ENCODE measurements around the gene PCDHGA9. TPM values are rescaled to one million over a fixed set of nuclear protein-coding genes. Genes with fewer than 3 reads are reported as not detected.

The PCDHGA9 gene
- total RNA-seq, 1 experiment from 2014 or later, result 0.89 TPM

GRCh38 chr5:141439411-141440141 is 37.0 kb downstream of the PCDHGA9 start:
- CTCF ChIA-PET, result interaction anchor here (0.6 to 1.5 kb wide), 7 partner anchors 9 to 520 kb away, joined by 3 to 5 read pairs (median 3); partner anchors contain the start of genes PCDHGA12 and PCDHGB7
- Mint-ChIP-seq H3K36me3 (ENCODE audit: insufficient read depth, unreplicated experiment) (peaks cover 4% of the 10 kb centered on the region), H3K4me1 (ENCODE audit: insufficient read depth, unreplicated experiment) (no peaks in the 10 kb centered on the region), H3K4me3 (ENCODE audit: unreplicated experiment) (no peak overlapping the region), H3K27ac (ENCODE audit: low read depth, unreplicated experiment) (no peak overlapping the region), H3K27me3 (ENCODE audit: insufficient read depth, unreplicated experiment) (no peaks in the 10 kb centered on the region), H3K9me3 (ENCODE audit: unreplicated experiment) (peaks cover 20% of the 10 kb centered on the region)
- DNase-seq (ENCODE audit: unreplicated experiment), result no peak
- POLR2A ChIA-PET, result interaction anchor here (0.7 kb wide), 1 partner anchor 9 kb away, joined by 3 read pairs; the partner anchor contains the start of gene PCDHGA12
- intact Hi-C loops (cut with micrococcal nuclease), result no loop called here
- TF ChIP-seq, protein P1, sequence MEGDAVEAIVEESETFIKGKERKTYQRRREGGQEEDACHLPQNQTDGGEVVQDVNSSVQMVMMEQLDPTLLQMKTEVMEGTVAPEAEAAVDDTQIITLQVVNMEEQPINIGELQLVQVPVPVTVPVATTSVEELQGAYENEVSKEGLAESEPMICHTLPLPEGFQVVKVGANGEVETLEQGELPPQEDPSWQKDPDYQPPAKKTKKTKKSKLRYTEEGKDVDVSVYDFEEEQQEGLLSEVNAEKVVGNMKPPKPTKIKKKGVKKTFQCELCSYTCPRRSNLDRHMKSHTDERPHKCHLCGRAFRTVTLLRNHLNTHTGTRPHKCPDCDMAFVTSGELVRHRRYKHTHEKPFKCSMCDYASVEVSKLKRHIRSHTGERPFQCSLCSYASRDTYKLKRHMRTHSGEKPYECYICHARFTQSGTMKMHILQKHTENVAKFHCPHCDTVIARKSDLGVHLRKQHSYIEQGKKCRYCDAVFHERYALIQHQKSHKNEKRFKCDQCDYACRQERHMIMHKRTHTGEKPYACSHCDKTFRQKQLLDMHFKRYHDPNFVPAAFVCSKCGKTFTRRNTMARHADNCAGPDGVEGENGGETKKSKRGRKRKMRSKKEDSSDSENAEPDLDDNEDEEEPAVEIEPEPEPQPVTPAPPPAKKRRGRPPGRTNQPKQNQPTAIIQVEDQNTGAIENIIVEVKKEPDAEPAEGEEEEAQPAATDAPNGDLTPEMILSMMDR (IDR thresholded peaks at IDR 0.05; ENCODE audit: unreplicated experiment), result no peak
- no TSS peak for BruUV-seq (replicated peaks)

- H3K9me3 Mint-ChIP-seq (ENCODE audit: unreplicated experiment), result peaks cover 14% of the 10 kb centered on the region
- TF ChIP-seq, protein P1 (IDR thresholded peaks at IDR 0.05; ENCODE audit: unreplicated experiment), result no peak
- no TSS peak for BruUV-seq (replicated peaks)
- POLR2A ChIA-PET, result interaction anchor here (0.7 kb wide), 1 partner anchor 10 kb away, joined by 3 read pairs; the partner anchor contains the start of gene PCDHGA12
- CTCF ChIA-PET, result interaction anchor here (0.5 to 0.8 kb wide), 5 partner anchors 23 to 161 kb away, joined by 3 to 4 read pairs (median 3); partner anchors contain the start of gene PCDHGB7
- no peak overlapping the region for H3K27ac Mint-ChIP-seq (ENCODE audit: low read depth, unreplicated experiment)
- peaks cover 4% of the 10 kb centered on the region for H3K36me3 Mint-ChIP-seq (ENCODE audit: insufficient read depth, unreplicated experiment)
- no peak overlapping the region for H3K4me3 Mint-ChIP-seq (ENCODE audit: unreplicated experiment)
- DNase-seq (ENCODE audit: unreplicated experiment), result no peak
- intact Hi-C loops (cut with micrococcal nuclease), result no loop called here
- no peaks in the 10 kb centered on the region for H3K4me1 Mint-ChIP-seq (ENCODE audit: insufficient read depth, unreplicated experiment)
- H3K27me3 Mint-ChIP-seq (ENCODE audit: insufficient read depth, unreplicated experiment), result no peaks in the 10 kb centered on the region
Measured at GRCh38 chr5:141440341-141440740, 37.8 kb downstream of the PCDHGA9 start.

DNA sequence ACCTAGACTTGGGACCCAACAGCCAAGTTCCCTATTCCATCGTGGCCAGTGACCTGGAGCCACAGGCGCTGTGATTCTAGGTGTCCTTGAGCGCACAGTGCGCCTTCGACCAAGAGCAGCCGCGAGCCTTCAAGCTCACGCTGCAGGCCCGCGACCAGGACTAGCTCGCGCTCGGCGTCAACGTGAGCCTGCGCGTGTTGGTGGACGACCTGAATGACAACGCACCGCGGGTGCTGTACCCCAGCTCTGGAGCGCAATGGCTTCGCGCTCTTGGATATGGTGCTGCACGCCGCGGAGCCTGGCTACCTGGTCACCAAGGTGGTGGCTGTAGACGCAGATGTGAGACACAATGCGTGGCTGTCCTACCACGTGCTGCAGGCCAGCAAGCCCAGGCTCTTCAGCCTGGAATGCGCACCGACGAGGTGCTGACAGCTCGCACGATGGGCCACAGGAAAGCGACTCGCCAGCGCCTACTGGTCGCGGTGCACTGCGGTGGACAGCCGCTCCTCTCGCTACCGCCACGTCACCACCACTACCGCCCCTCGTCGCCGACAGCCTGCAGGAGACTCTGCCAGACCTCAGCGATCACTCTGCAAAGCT is 39.1 kb downstream of the PCDHGA9 start:
- H3K9me3 Mint-ChIP-seq (ENCODE audit: unreplicated experiment), result peaks cover 23% of the 10 kb centered on the region
- H3K27ac Mint-ChIP-seq (ENCODE audit: low read depth, unreplicated experiment), result no peak overlapping the region
- no peaks in the 10 kb centered on the region for H3K4me1 Mint-ChIP-seq (ENCODE audit: insufficient read depth, unreplicated experiment)
- intact Hi-C loops (cut with micrococcal nuclease), result no loop called here
- no TSS peak for BruUV-seq (replicated peaks)
- ChIA-PET POLR2A (interaction anchor here (0.7 kb wide), 1 partner anchor 17 kb away, joined by 3 read pairs; no protein-coding TSS in a partner anchor), CTCF (interaction anchor here (1.2 kb wide), 1 partner anchor 16 kb away, joined by 3 read pairs; no protein-coding TSS in a partner anchor)
- TF ChIP-seq, protein P1 (IDR thresholded peaks at IDR 0.05; ENCODE audit: unreplicated experiment), result no peak
- H3K36me3 Mint-ChIP-seq (ENCODE audit: insufficient read depth, unreplicated experiment), result peaks cover 4% of the 10 kb centered on the region
- no peak for DNase-seq (ENCODE audit: unreplicated experiment)
- no peak overlapping the region for H3K4me3 Mint-ChIP-seq (ENCODE audit: unreplicated experiment)
- H3K27me3 Mint-ChIP-seq (ENCODE audit: insufficient read depth, unreplicated experiment), result no peaks in the 10 kb centered on the region

Other genes starting within 250 kb of the PCDHGA9 start
- gene PCDHB7, start 230.1 kb upstream of the PCDHGA9 start, total RNA-seq (2022), result 0.28 and 0.29 TPM in 2 replicates
- gene PCDHB8, start 225.0 kb upstream of the PCDHGA9 start, total RNA-seq (2022), result 0.34 TPM in 1 of 2 replicates, not detected in the other
- gene PCDHB16, start 220.4 kb upstream of the PCDHGA9 start, total RNA-seq (2022), result 1.8 and 2.5 TPM in 2 replicates
- 1.0 and 1.8 TPM in 2 replicates for gene PCDHB9, start 215.6 kb upstream of the PCDHGA9 start, total RNA-seq (2022)
- gene PCDHB10, start 210.4 kb upstream of the PCDHGA9 start, total RNA-seq (2022), result 1.2 and 1.4 TPM in 2 replicates
- gene PCDHB11, start 203.2 kb upstream of the PCDHGA9 start, total RNA-seq (2022), result 0.75 and 1.3 TPM in 2 replicates
- 1.6 and 2.3 TPM in 2 replicates for gene PCDHB12, start 194.1 kb upstream of the PCDHGA9 start, total RNA-seq (2022)
- 3.5 and 4.7 TPM in 2 replicates for gene PCDHB13, start 188.9 kb upstream of the PCDHGA9 start, total RNA-seq (2022)
- gene PCDHB14, start 179.4 kb upstream of the PCDHGA9 start, total RNA-seq (2022), result 4.7 and 6.2 TPM in 2 replicates
- 0.91 and 1.2 TPM in 2 replicates for gene PCDHB15, start 157.4 kb upstream of the PCDHGA9 start, total RNA-seq (2022)
- gene SLC25A2, start 98.7 kb upstream of the PCDHGA9 start, total RNA-seq (2022), result 0.37 and 0.79 TPM in 2 replicates
- gene TAF7, start 82.0 kb upstream of the PCDHGA9 start, total RNA-seq (2022), result 81.3 and 94.9 TPM in 2 replicates
- 0.20 and 0.35 TPM in 2 replicates for gene PCDHGA1, start 72.3 kb upstream of the PCDHGA9 start, total RNA-seq (2022)
- 0.32 and 0.33 TPM in 2 replicates for gene PCDHGA2, start 64.0 kb upstream of the PCDHGA9 start, total RNA-seq (2022)
- gene PCDHGA3, start 58.9 kb upstream of the PCDHGA9 start, total RNA-seq (2022), result 0.07 and 0.25 TPM in 2 replicates
- 0.19 and 0.59 TPM in 2 replicates for gene PCDHGB1, start 52.7 kb upstream of the PCDHGA9 start, total RNA-seq (2022)
- gene PCDHGA4, start 47.8 kb upstream of the PCDHGA9 start, total RNA-seq (2022), result 0.26 and 0.44 TPM in 2 replicates
- gene PCDHGB2, start 42.8 kb upstream of the PCDHGA9 start, total RNA-seq (2022), result 0.61 and 0.88 TPM in 2 replicates
- gene PCDHGA5, start 38.6 kb upstream of the PCDHGA9 start, total RNA-seq (2022), result 0.25 and 0.42 TPM in 2 replicates
- 0.33 and 0.56 TPM in 2 replicates for gene PCDHGB3, start 32.5 kb upstream of the PCDHGA9 start, total RNA-seq (2022)
- 0.44 and 0.49 TPM in 2 replicates for gene PCDHGA6, start 28.9 kb upstream of the PCDHGA9 start, total RNA-seq (2022)
- 0.56 and 0.86 TPM in 2 replicates for gene PCDHGA7, start 20.0 kb upstream of the PCDHGA9 start, total RNA-seq (2022)
- 0.49 and 0.79 TPM in 2 replicates for gene PCDHGB4, start 15.1 kb upstream of the PCDHGA9 start, total RNA-seq (2022)
- 0.28 and 0.56 TPM in 2 replicates for gene PCDHGA8, start 10.1 kb upstream of the PCDHGA9 start, total RNA-seq (2022)
- 3.2 and 5.6 TPM in 2 replicates for gene PCDHGB5, start 4.8 kb upstream of the PCDHGA9 start, total RNA-seq (2022)
- gene PCDHGB6, start 5.2 kb downstream of the PCDHGA9 start, total RNA-seq (2022), result 0.68 and 1.4 TPM in 2 replicates
- gene PCDHGA10, start 10.2 kb downstream of the PCDHGA9 start, total RNA-seq (2022), result 1.4 TPM in 2 replicates
- 0.75 and 1.2 TPM in 2 replicates for gene PCDHGB7, start 14.9 kb downstream of the PCDHGA9 start, total RNA-seq (2022)
- gene PCDHGA11, start 18.3 kb downstream of the PCDHGA9 start, total RNA-seq (2022), result 0.30 and 0.76 TPM in 2 replicates
- 0.79 and 0.91 TPM in 2 replicates for gene PCDHGA12, start 27.7 kb downstream of the PCDHGA9 start, total RNA-seq (2022)
- gene PCDHGC3, start 73.2 kb downstream of the PCDHGA9 start, total RNA-seq (2022), result 17.3 and 31.7 TPM in 2 replicates
- 0.40 and 1.7 TPM in 2 replicates for gene PCDHGC4, start 82.3 kb downstream of the PCDHGA9 start, total RNA-seq (2022)
- gene PCDHGC5, start 86.3 kb downstream of the PCDHGA9 start, total RNA-seq (2022), result 0.61 and 0.69 TPM in 2 replicates
- gene DIAPH1, start 216.2 kb downstream of the PCDHGA9 start, total RNA-seq (2022), result 203 and 228 TPM in 2 replicates
- gene HDAC3, start 234.1 kb downstream of the PCDHGA9 start, total RNA-seq (2022), result 83.5 and 85.6 TPM in 2 replicates
- 12.5 and 13.3 TPM in 2 replicates for gene RELL2, start 234.2 kb downstream of the PCDHGA9 start, total RNA-seq (2022)
- gene FCHSD1, start 248.6 kb downstream of the PCDHGA9 start, total RNA-seq (2022), result 21.2 and 22.1 TPM in 2 replicates